Measurements from ENCODE around the gene ZNF888. TPM values are rescaled to one million over a fixed set of nuclear protein-coding genes. Genes with fewer than 3 reads are reported as not detected.
"Not testable (repeated sequence)": the region's sequence is repeated elsewhere in the genome, so short reads cannot be mapped to it uniquely, and the experiment has no call there.

ZNF888 gene
- total RNA-seq, 2 experiments from 2014 or later, result 5.1 to 5.5 TPM

DNA sequence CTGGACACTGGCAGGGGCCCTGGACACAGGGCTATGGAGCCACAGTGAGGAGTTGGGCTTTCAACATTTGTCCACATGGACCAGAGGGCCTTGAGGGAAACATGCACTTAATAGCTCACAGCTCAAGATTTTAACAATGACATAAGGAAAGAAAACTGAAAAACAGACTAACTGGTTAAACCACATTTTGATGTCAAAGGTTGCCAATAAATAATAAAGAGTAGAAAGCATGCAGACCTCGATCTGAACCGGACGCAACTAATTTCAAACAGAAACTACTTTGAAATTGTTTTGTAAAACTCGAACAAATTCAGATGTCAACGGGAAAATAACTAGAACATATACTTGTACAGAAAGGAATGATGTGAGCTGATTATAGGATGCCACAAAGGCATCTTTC, 15.5 kb upstream of the ZNF888 start:
- H3K27ac Mint-ChIP-seq, result peak overlapping the region; percentile 43
- no peak for ATAC-seq
- peaks cover 59% of the 10 kb centered on the region for H3K36me3 Mint-ChIP-seq (ENCODE audit: low read depth)
- CTCF ChIA-PET, result interaction anchor here (0.7 kb wide), 1 partner anchor 261 kb away, joined by 3 read pairs; no protein-coding TSS in a partner anchor
- POLR2A ChIA-PET, result no interaction called here
- no peak for DNase-seq
- peaks cover 28% of the 10 kb centered on the region for H3K4me1 Mint-ChIP-seq
- peaks cover 20% of the 10 kb centered on the region for H3K9me3 Mint-ChIP-seq (ENCODE audit: low read depth)
- intact Hi-C loops (cut with DNase I, micrococcal nuclease), result no loop called here
- no peaks in the 10 kb centered on the region for H3K27me3 Mint-ChIP-seq
- no peak overlapping the region for H3K4me3 Mint-ChIP-seq

DNA sequence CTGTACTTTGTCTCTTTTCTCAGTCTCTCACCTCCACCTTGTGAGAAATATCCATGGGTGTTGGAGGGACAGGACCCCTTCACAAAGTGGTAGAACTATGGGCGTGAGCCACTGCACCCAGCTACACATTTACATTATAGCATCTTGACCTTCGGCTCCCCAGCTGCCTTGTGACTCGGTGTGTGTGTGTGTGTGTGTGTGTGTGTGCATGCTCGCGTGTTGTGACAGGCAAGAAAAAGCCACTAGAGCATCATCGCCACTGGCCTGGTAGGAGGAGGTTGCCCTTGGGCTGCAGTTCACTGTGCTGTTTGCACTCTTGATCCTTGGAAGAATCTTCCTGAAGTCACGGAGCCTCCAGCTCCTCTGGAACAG, 13.7 kb upstream of the ZNF888 start:
- Mint-ChIP-seq H3K9me3 (ENCODE audit: low read depth) (peaks cover 30% of the 10 kb centered on the region), H3K36me3 (ENCODE audit: low read depth) (peaks cover 75% of the 10 kb centered on the region), H3K27ac (peak overlapping the region; percentile 19), H3K4me1 (peaks cover 28% of the 10 kb centered on the region), H3K4me3 (no peak overlapping the region), H3K27me3 (no peaks in the 10 kb centered on the region)
- DNase-seq, result no peak
- ATAC-seq, result no peak
- intact Hi-C loops (cut with DNase I, micrococcal nuclease), result no loop called here
- CTCF ChIA-PET, result no interaction called here
- POLR2A ChIA-PET, result no interaction called here

DNA sequence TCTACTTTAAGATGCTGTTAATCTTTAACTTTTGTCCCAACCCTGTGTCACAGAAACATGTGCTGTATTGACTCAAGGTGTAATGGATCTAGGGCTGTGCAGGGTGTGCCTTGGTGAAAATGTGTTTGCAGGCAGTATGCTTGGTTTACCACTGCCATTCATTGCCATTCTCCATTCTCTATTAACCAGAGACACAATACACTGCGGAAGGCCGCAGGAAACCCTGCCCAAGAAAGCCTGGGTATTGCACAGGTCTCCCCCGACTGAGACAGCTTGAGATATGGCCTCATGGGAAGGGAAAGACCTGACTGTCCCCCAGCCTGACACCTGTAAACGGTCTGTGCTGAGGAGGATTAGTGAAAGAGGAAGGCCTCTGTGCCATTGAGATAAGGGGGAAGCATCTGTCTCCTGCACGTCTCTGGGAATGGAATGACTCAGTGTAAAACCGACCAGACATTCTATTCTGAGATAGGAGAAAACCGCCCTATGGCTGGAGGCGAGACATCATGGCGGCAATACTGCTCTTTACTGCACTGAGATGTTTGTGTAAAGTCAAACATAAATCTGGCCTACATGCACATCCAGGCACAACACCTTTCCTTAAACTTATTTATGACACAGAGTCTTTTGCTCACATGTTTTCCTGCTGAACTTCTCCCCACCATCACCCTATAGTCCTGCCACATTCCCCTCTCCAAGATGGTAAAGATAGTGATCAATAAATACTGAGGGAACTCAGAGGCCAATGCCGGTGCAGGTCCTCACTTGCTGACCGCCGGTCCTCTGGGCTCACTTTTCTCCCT, 13.1 kb upstream of the ZNF888 start:
- peaks cover 22% of the 10 kb centered on the region for H3K4me1 Mint-ChIP-seq
- DNase-seq, result no peak
- intact Hi-C loops (cut with DNase I, micrococcal nuclease), result no loop called here
- H3K27ac Mint-ChIP-seq, result no peak overlapping the region
- peaks cover 72% of the 10 kb centered on the region for H3K36me3 Mint-ChIP-seq (ENCODE audit: low read depth)
- H3K4me3 Mint-ChIP-seq, result no peak overlapping the region
- no peaks in the 10 kb centered on the region for H3K27me3 Mint-ChIP-seq
- ChIA-PET POLR2A (no interaction called here), CTCF (no interaction called here)
- no peak for ATAC-seq
- peaks cover 30% of the 10 kb centered on the region for H3K9me3 Mint-ChIP-seq (ENCODE audit: low read depth)

DNA sequence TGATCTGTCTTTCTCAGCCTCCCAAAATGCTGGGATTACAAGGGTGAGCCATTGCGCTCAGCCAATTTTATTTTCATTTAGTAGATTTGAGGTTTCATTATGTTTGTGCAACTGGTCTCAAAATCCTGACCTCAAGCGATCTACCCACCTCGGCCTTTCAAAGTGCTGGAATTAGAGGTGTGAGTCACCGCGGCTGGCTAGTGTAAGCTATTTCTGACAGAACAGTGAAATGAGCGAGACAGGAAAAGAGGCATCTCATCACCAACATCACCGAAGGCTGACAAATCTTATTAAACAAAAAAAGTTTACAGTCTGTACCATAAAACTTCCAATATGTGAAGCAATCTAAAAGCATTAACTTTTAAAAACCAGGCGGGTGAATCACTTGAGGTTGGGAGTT, 12.2 kb upstream of the ZNF888 start:
- intact Hi-C loops (cut with DNase I, micrococcal nuclease), result no loop called here
- ChIA-PET POLR2A (no interaction called here), CTCF (no interaction called here)
- Mint-ChIP-seq H3K9me3 (ENCODE audit: low read depth) (peaks cover 30% of the 10 kb centered on the region), H3K4me1 (peaks cover 18% of the 10 kb centered on the region), H3K27ac (no peak overlapping the region), H3K4me3 (no peak overlapping the region), H3K36me3 (ENCODE audit: low read depth) (peaks cover 72% of the 10 kb centered on the region), H3K27me3 (no peaks in the 10 kb centered on the region)
- peak; percentile 30 for ATAC-seq
- peak; percentile 31 for DNase-seq

DNA sequence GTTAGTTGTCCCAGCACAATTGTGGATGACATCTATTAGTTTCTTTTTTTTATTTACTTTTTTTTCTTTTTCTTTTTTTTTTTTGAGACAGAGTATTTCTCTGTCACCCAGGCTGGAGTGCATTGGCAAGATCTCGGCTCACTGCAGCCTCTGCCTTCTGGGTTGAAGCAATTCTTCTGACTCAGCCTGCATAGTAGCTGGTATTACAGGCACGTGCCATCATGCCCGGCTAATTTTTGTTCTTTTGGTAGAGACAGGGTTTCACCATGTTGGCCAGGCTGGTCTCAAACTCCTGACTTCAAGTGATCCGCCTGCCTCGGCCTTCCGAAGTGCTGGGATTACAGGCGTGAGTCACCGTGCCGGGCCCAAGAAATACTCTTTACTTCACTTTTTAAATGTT, 1.4 kb upstream of the ZNF888 start:
- H3K9me3 Mint-ChIP-seq (ENCODE audit: low read depth); H3K27me3 Mint-ChIP-seq; H3K27ac Mint-ChIP-seq; POLR2A ChIA-PET; CTCF ChIA-PET; ATAC-seq; H3K4me3 Mint-ChIP-seq; DNase-seq: not testable (repeated sequence)
- intact Hi-C loops (cut with DNase I, micrococcal nuclease), result loop anchor here in 1 of 2 experiments (5.0 kb wide), 3 partner anchors 137 to 677 kb away; partner anchors contain the start of genes ZNF600 and ZNF813
- Mint-ChIP-seq H3K36me3 (ENCODE audit: low read depth) (peaks cover 36% of the 10 kb centered on the region), H3K4me1 (peaks cover 23% of the 10 kb centered on the region)

DNA sequence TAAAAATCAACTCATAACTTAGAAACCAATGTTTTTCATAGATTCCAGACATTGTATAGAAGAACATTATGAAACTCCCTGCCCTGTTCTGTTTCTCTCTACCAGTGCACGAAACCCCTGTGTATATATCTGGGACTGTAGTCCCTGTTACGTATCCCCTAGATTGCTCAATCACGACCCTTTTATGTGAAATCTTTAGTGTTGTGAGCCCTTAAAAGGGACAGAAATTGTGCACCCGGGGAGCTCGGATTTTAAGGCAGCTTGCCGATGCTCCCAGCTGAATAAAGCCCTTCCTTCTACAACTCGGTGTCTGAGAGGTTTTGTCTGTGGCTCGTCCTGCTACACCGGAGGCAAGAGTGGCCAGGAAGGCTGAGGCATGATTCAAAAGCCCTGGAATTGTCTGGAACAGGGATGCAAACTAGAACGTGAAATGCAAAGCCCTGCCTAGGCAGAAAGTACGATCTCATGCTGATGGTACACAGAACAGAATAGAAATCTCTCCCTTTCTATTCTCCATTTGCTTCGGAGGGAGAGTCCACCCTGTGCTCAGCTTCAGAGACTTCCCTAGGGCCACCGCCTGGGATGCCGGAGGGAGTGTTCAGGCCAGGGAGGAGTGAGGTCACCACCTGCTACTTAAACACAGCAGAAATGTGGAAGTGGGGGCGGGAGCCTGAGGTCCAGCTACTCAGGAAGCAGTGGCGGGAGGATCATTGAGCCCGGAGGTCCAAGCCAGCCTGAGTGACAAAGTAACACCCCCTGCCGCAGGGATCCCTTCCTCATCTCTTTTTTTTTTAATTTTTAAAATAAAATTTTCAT, 758 bp upstream of the ZNF888 start:
- intact Hi-C loops (cut with DNase I, micrococcal nuclease), result loop anchor here (1.0 to 5.0 kb wide), 12 partner anchors 18 to 677 kb away; partner anchors contain the start of genes ZNF320 (in 2 of the 2), ZNF347 (in 1 of the 2), ZNF468 (in 1 of the 2) and ZNF600 (in 1 of the 2)
- H3K4me3 Mint-ChIP-seq, result peak overlapping the region; percentile 89
- peaks cover 23% of the 10 kb centered on the region for H3K4me1 Mint-ChIP-seq
- H3K36me3 Mint-ChIP-seq (ENCODE audit: low read depth), result peaks cover 30% of the 10 kb centered on the region
- POLR2A ChIA-PET, result no interaction called here
- H3K27ac Mint-ChIP-seq, result no peak overlapping the region
- ATAC-seq (no peak), DNase-seq (no peak)
- no peaks in the 10 kb centered on the region for H3K27me3 Mint-ChIP-seq
- CTCF ChIA-PET, result no interaction called here
- H3K9me3 Mint-ChIP-seq (ENCODE audit: low read depth), result peaks cover 2% of the 10 kb centered on the region

DNA sequence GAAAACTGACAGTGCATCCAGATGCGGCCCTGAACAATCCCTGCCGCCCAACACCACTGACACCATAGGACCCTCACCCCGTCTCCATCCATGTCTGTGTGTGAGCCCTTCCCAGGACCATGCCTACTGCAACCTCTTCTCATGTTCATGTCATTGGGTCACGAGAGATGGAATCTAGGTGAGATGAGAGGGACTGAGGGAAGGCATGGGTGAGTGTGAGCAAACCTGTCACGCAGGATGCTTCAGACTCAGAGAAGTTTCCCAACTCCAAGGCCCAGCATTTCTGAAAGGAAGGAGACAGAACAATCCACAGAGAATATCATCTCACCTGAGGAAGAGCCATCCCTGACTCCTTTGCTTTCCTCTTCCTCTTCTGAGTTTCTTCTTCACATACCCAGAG, 5.7 kb downstream of the ZNF888 start:
- H3K9me3 Mint-ChIP-seq (ENCODE audit: low read depth), result peaks cover 1% of the 10 kb centered on the region
- no peak overlapping the region for H3K4me3 Mint-ChIP-seq
- ATAC-seq (no peak), DNase-seq (no peak)
- ChIA-PET POLR2A (no interaction called here), CTCF (interaction anchor here (0.6 kb wide), 1 partner anchor 14 kb away, joined by 3 read pairs; no protein-coding TSS in a partner anchor)
- H3K27ac Mint-ChIP-seq, result no peak overlapping the region
- intact Hi-C loops (cut with DNase I, micrococcal nuclease), result no loop called here
- peaks cover 55% of the 10 kb centered on the region for H3K36me3 Mint-ChIP-seq (ENCODE audit: low read depth)
- peaks cover 16% of the 10 kb centered on the region for H3K4me1 Mint-ChIP-seq
- H3K27me3 Mint-ChIP-seq, result no peaks in the 10 kb centered on the region

DNA sequence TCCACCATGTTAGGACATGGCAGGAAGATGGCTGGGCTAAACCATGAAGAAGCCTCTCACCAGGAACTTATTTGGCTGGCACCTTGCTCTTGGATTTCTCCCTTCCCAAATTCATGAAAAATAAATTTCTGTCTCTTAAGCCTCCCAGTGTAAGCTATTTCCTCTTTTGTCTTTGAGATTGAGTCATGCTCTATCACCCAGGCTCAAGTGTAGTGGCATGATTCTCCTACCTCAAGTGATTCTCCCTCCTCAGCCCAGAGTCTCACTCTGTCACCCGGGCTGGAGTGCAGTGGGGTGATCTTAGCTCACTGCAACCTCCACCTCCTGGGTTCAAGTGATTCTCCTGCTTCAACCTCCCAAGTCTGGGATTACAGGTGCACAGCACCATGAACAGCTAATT, 12.6 kb downstream of the ZNF888 start:
- Mint-ChIP-seq H3K4me3 (no peak overlapping the region), H3K36me3 (ENCODE audit: low read depth) (peaks cover 75% of the 10 kb centered on the region), H3K27ac (no peak overlapping the region), H3K9me3 (ENCODE audit: low read depth) (peaks cover 32% of the 10 kb centered on the region), H3K4me1 (no peaks in the 10 kb centered on the region), H3K27me3 (no peaks in the 10 kb centered on the region)
- CTCF ChIA-PET, result no interaction called here
- ATAC-seq (no peak), DNase-seq (no peak)
- POLR2A ChIA-PET, result no interaction called here
- intact Hi-C loops (cut with DNase I, micrococcal nuclease), result no loop called here

DNA sequence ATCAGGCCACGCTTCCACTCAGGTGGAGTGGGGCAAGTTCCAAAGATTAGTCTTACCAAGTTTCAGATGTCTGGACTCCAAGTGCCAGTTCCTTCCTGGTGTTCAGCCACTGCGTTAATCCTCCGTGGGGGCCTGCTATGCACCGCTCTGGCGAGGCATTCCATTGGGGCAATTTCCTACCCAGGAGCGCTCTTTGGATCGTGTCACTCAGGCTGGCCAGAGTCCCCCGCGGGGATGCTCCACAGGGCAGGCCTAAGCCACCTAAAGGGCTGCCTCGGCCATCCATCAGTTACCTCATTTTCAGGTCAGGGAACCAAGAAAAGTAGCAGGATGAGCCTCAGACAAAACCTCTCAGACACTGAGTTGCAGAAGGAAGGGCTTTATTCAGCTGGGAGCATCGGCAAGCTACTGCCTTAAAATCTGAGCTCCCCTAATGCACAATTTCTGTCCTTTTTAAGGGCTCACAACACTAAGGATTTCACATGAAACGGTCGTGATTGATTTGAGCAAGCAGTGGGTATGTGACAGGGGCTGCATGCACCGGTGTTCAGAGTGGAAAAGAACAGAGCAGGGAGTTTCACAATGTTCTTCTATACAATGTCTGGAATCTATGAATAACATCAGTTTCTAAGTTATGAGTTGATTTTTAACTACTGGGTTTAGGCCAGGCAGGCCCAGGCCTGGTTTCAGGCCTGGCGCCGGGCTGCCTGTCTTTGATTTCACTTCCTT, 19.0 kb downstream of the ZNF888 start:
- Mint-ChIP-seq H3K36me3 (ENCODE audit: low read depth) (peaks cover 38% of the 10 kb centered on the region), H3K9me3 (ENCODE audit: low read depth) (peaks cover 29% of the 10 kb centered on the region)
- H3K27me3 Mint-ChIP-seq; ATAC-seq; H3K4me3 Mint-ChIP-seq; CTCF ChIA-PET; H3K27ac Mint-ChIP-seq; DNase-seq; intact Hi-C loops (cut with DNase I, micrococcal nuclease); POLR2A ChIA-PET; H3K4me1 Mint-ChIP-seq: not testable (repeated sequence)

DNA sequence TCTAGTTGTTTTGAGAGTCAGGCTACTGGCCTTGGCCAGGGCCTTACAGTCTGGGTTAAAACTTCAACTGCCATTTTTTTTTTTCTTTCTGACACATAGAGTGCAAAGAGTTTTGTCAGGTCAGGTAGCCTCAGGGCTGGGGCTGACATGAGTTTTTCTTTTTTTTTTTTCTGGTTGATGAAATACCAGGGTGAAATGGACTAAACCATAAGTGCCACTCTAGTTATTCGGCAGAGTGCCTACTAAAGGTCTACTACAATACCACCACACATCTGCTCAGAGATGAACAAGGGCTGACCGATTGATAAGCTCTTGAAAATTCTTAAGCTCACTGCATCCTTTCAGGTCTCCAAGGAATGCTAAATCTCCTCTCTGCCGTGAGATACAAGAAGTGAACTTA, 21.4 kb downstream of the ZNF888 start:
- CTCF ChIA-PET, result interaction anchor here (1.2 kb wide), 1 partner anchor 20 kb away, joined by 4 read pairs; no protein-coding TSS in a partner anchor
- intact Hi-C loops (cut with DNase I, micrococcal nuclease), result no loop called here
- POLR2A ChIA-PET, result no interaction called here
- no peak overlapping the region for H3K27ac Mint-ChIP-seq
- H3K4me3 Mint-ChIP-seq, result no peak overlapping the region
- ATAC-seq, result no peak
- H3K36me3 Mint-ChIP-seq (ENCODE audit: low read depth), result peaks cover 20% of the 10 kb centered on the region
- no peak for DNase-seq
- peaks cover 16% of the 10 kb centered on the region for H3K9me3 Mint-ChIP-seq (ENCODE audit: low read depth)
- peaks cover 19% of the 10 kb centered on the region for H3K4me1 Mint-ChIP-seq
- no peaks in the 10 kb centered on the region for H3K27me3 Mint-ChIP-seq

DNA sequence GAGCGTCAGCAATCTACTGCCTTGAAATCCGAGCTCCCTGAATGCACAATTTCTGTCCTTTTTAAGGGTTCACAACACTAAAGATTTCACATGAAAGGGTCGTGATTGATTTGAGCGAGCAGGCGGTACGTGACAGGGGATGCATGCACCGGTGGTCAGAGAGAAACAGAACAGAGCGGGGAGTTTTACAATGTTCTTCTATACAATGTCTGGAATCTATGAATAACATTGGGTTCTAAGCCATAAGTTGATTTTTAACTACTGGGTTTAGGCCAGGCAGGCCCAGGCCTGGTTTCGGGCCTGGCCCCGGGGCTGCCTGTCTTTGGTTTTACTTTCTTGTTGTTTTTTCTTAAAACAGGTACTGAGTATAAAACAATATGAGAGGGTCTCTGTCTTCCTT, 24.6 kb downstream of the ZNF888 start:
- Mint-ChIP-seq H3K27ac (peak overlapping the region; percentile 4), H3K4me1 (peaks cover 29% of the 10 kb centered on the region), H3K36me3 (ENCODE audit: low read depth) (peaks cover 22% of the 10 kb centered on the region)
- intact Hi-C loops (cut with DNase I, micrococcal nuclease), result loop anchor here (5.0 kb wide), 3 partner anchors 261 to 469 kb away; partner anchors contain the start of genes ZNF525 (in 1 of the 2), ZNF808 (in 1 of the 2) and ZNF83 (in 1 of the 2)
- ChIA-PET CTCF (interaction anchor here (1.0 kb wide), 1 partner anchor 14 kb away, joined by 3 read pairs; no protein-coding TSS in a partner anchor), POLR2A (interaction anchor here (1.0 kb wide), 1 partner anchor 40 kb away, joined by 3 read pairs; no protein-coding TSS in a partner anchor)
- DNase-seq; H3K4me3 Mint-ChIP-seq; H3K9me3 Mint-ChIP-seq (ENCODE audit: low read depth); ATAC-seq; H3K27me3 Mint-ChIP-seq: not testable (repeated sequence)

All from activated CD4-positive, alpha-beta T cell treated with anti-CD3 and anti-CD28 coated beads for 36 hours (primary cell).